Neural crest cell (in vitro differentiated cells): ENCODE results near the gene DNASE2. TPM values are rescaled to one million over a fixed set of nuclear protein-coding genes. Genes with fewer than 3 reads are reported as not detected.

Experiments used
- DNase-seq: peaks from one replicate; pipeline ENCODE4 v3.0.0; 2021; ENCODE audit warnings: low read depth, mixed read lengths, low spot score
- H3K27ac Mint-ChIP-seq: one replicate; pipeline ENCODE4 v1.8.0; 2021; ENCODE audit warnings: mild to moderate bottlenecking, mixed read lengths; ENCODE audit not compliant: unreplicated experiment
- H3K27me3 Mint-ChIP-seq: 2 replicates; pipeline ENCODE4 v1.8.0; 2021; ENCODE audit warnings: low read depth, mild to moderate bottlenecking, mixed read lengths
- H3K36me3 Mint-ChIP-seq: 2 replicates; pipeline ENCODE4 v1.8.0; 2021; ENCODE audit warnings: low read depth, mild to moderate bottlenecking, mixed read lengths
- H3K4me1 Mint-ChIP-seq: 2 replicates; pipeline ENCODE4 v1.8.0; 2021; ENCODE audit warnings: mixed read lengths
- H3K4me3 Mint-ChIP-seq: one replicate; pipeline ENCODE4 v1.8.0; 2021; ENCODE audit warnings: mild to moderate bottlenecking, mixed read lengths
- H3K9me3 Mint-ChIP-seq: 2 replicates; pipeline ENCODE4 v1.8.0; 2021; ENCODE audit warnings: mixed read lengths
- CTCF ChIP-seq: fragments of 200-600 bp; sonication (generic); conservative IDR thresholded peaks from 2 replicates; pipeline ENCODE4 v1.5.0; 2021; ENCODE audit warnings: antibody characterized with exemption, mild to moderate bottlenecking
- total RNA-seq: library from RNA; stranded (reverse); gene quantifications from 2 replicates; pipeline ENCODE4 v1.2.1, GENCODE V29; 2021

The DNASE2 gene
- total RNA-seq, 1 donor from 2014 or later: 11.2 TPM

- no peak for DNase-seq
- Mint-ChIP-seq H3K27me3 (peaks cover 6% of the 10 kb centered on the region), H3K36me3 (peaks cover 12% of the 10 kb centered on the region), H3K9me3 (peaks cover 6% of the 10 kb centered on the region), H3K27ac (no peak overlapping the region), H3K4me3 (no peak overlapping the region), H3K4me1 (no peaks in the 10 kb centered on the region)
- TF ChIP-seq CTCF: no peak
Observed at GRCh38 chr19:12873891-12874745, 7.1 kb downstream of the DNASE2 start.

DNA sequence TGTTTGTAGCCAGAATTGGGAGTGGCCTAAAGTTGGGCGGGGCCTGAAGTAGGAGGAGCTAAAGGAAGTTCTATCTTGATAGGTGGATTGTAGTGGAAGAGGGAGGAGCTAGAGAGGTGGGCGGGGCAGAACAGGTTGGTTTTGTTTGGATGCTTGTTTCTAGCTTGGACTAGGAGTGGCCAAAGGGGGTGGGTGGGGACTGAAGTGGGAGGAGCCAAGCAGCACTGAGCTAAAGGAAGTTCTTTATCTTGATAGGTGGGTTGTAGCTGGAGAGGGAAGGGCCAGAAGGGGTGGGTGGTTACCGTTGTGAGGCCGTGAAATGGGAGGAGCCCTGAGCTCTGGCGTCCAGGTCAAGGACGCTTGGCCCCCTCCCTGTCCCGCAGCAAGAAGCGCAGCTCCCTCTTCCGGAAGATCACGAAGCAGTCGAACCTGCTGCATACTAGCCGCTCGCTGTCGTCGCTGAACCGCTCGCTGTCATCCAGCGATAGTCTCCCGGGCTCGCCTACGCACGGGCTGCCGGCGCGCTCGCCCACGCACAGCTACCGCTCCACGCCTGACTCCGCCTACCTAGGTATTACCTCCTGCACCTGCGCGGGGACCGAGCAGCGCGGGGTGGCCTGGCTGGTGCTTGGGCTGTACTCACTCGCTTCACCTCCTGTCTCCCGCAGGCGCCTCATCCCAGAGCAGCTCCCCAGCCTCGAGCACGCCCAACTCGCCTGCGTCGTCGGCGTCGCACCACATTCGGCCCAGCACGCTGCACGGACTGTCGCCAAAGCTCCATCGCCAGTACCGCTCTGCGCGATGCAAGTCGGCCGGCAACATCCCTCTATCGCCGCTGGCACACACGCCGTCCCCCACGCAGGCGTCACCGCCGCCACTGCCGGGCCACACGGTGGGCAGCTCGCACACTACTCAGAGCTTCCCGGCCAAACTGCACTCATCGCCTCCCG lies 8.0 kb downstream of the DNASE2 start:
- Mint-ChIP-seq H3K27ac (no peak overlapping the region), H3K27me3 (peaks cover 2% of the 10 kb centered on the region), H3K9me3 (peaks cover 6% of the 10 kb centered on the region), H3K4me1 (no peaks in the 10 kb centered on the region), H3K4me3 (no peak overlapping the region), H3K36me3 (peaks cover 15% of the 10 kb centered on the region)
- DNase-seq: no peak
- no peak for TF ChIP-seq CTCF

GRCh38 chr19:12872255-12872654 lies 9.0 kb downstream of the DNASE2 start:
- Mint-ChIP-seq H3K27ac (no peak overlapping the region), H3K4me1 (peaks cover 1% of the 10 kb centered on the region), H3K36me3 (peaks cover 15% of the 10 kb centered on the region), H3K4me3 (peak overlapping the region; percentile 45), H3K9me3 (peaks cover 6% of the 10 kb centered on the region), H3K27me3 (peaks cover 2% of the 10 kb centered on the region)
- no peak for TF ChIP-seq CTCF
- no peak for DNase-seq

GRCh38 chr19:12871681-12872080 lies 9.6 kb downstream of the DNASE2 start:
- Mint-ChIP-seq H3K27ac (no peak overlapping the region), H3K36me3 (peaks cover 15% of the 10 kb centered on the region), H3K4me1 (peaks cover 7% of the 10 kb centered on the region), H3K4me3 (peak overlapping the region; percentile 45), H3K9me3 (peaks cover 6% of the 10 kb centered on the region), H3K27me3 (peaks cover 2% of the 10 kb centered on the region)
- TF ChIP-seq CTCF: no peak
- no peak for DNase-seq

- H3K27me3 Mint-ChIP-seq: peaks cover 2% of the 10 kb centered on the region
- peak overlapping the region; percentile 31 for H3K4me3 Mint-ChIP-seq
- H3K4me1 Mint-ChIP-seq: peaks cover 9% of the 10 kb centered on the region
- H3K36me3 Mint-ChIP-seq: peaks cover 15% of the 10 kb centered on the region
- no peak for TF ChIP-seq CTCF
- no peak for DNase-seq
- H3K27ac Mint-ChIP-seq: no peak overlapping the region
- H3K9me3 Mint-ChIP-seq: peaks cover 6% of the 10 kb centered on the region
Observed at GRCh38 chr19:12868540-12869112, 12.6 kb downstream of the DNASE2 start.
